ENCODE data around the gene SSBP3.

GRCh38 chr1:54318246-54318814 is 87.9 kb downstream of the SSBP3 start:
- TF ChIP-seq CTCF (IDR thresholded peaks at IDR 0.05): no peak
- TF ChIP-seq POLR2A (IDR thresholded peaks at IDR 0.05): no peak
- TF ChIP-seq POLR2AphosphoS5 (IDR thresholded peaks at IDR 0.05): no peak

Measured in breast epithelium (tissue), 3 donors.